ENCODE results near the gene ARID1B.

DNA sequence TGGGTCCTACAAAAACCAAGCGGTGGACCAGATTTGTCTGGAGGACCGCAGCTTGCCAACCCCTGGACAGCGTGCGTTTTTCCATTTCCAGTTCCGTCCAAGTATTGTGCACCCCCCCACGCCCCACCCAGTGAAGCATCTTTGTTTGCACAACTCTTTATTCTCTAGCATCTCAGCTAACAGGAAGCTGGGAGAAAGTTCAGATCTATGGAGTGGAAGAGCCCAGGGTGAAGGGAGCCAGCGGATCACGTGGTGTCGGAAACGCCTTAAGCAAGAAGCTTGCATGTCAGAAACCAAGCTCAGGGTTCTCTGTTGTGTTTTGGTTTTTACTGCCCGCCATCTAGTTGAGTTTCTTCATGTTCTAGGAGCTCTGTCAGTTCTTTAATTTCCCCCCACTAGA, 29.9 kb downstream of the ARID1B start:
- TF ChIP-seq, protein P1, sequence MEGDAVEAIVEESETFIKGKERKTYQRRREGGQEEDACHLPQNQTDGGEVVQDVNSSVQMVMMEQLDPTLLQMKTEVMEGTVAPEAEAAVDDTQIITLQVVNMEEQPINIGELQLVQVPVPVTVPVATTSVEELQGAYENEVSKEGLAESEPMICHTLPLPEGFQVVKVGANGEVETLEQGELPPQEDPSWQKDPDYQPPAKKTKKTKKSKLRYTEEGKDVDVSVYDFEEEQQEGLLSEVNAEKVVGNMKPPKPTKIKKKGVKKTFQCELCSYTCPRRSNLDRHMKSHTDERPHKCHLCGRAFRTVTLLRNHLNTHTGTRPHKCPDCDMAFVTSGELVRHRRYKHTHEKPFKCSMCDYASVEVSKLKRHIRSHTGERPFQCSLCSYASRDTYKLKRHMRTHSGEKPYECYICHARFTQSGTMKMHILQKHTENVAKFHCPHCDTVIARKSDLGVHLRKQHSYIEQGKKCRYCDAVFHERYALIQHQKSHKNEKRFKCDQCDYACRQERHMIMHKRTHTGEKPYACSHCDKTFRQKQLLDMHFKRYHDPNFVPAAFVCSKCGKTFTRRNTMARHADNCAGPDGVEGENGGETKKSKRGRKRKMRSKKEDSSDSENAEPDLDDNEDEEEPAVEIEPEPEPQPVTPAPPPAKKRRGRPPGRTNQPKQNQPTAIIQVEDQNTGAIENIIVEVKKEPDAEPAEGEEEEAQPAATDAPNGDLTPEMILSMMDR (conservative IDR thresholded peaks at IDR 0.05): no peak
- TF ChIP-seq EZH2 (IDR thresholded peaks at IDR 0.05; ENCODE audit: low read depth): no peak

All from PC-9 (cell line).